Fibroblast of mammary gland (primary cell): ENCODE data around the gene CBY3.
A peak's percentile ranks its signal among the peaks of the same experiment; 100 is the strongest.
"Not testable (repeated sequence)": the region's sequence is repeated elsewhere in the genome, so short reads cannot be mapped to it uniquely, and the experiment has no call there.

ENCODE experiments used
- DNase-seq: peaks from one replicate; pipeline ENCODE4 v3.0.0-alpha.2; 2010; ENCODE audit warnings: low read depth
- H3K4me3 ChIP-seq: 2 replicates; pipeline ENCODE4 v1.5.1; 2011; ENCODE audit warnings: low read depth, mild to moderate bottlenecking, low read length, moderate library complexity; ENCODE audit not compliant: control insufficient read depth

CBY3 gene

DNA sequence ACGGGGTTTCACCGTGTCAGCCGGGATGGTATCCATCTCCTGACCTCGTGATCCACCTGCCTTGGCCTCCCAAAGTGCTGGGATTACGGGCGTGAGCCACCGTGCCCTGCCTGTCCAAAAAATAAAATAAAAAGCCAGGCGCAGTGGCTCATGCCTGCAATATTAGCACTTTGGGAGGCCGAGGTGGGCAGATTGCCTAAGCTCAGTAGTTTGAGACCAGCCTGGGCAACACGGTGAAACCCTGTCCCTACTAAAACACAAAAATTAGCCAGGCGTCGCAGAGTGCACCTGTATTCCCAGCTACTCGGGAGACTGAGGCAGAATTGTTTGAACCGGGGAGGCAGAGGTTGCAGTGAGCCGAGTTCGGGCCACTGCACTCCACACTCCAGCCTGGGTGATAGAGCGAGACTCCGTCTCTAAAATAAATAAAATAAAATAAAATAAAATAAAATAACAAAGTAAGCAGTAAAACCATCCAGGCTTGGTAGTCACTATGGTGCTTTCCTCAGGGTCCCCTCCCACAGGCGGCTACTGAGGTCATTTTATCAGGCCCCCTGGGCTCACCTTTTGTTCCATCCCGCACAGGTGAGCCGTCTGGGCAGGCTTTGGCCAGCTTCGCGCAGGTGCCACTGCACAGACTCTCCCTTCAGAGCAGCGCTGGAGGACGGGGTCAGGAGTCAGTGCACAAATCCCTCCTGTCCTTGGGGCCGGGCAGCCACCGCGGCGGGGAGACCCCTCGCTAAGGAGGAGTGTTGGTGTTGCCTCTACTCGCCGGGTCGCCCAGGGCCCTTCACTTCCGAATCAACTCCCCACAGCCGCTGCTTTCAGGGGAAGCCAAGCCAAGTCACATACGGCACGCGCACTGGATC, 47.1 kb downstream of the CBY3 start:
- peak overlapping the region; percentile 37 for H3K4me3 ChIP-seq
- not testable (repeated sequence) for DNase-seq
